CD4-positive, alpha-beta T cell treated with Interferon alpha-2 for 1 hour (primary cell): ENCODE measurements around the gene SMYD3.

Experiments used
- DNase-seq, 2 donors: peaks; one replicate each; pipeline ENCODE4 v3.0.0-alpha.2; 2020 to 2022

The SMYD3 gene

GRCh38 chr1:246515390-246516005, 8.4 kb upstream of the SMYD3 start:
- no peak for DNase-seq

DNA sequence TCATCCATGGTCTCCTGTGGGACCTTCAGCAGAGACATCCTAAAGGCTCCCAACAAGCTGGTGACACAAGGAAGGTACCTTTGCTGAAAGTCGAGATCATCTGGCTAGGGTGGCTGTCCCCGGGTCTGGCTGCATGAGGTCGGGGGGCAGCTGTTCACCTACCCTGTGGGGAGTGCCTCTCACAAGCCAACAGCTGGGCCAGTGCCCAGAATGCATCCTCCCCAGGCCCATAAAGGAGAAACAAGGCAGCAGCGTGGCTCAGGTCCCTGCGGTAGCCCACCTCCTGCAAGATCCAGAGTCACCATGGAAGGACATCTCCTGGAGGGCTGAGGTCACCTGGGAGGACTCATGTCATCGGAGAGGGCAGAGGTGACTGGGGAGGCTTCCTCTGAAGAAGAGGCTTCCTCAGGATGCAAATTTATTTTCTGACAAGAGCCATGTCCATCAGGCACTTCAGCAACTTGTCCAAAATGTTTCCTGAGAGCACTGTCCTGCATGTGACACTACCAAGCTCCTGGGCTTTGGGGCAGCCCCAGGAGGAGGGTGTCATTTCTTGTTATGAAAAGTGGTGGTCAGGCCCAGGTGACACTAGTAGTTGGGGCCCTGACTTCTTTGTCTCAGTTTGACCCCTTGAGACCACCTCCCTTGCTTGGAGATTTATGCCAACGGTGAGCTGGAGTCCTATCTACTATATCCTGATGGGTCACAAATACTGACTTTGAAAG, 6.7 kb upstream of the SMYD3 start:
- DNase-seq = no peak

DNA sequence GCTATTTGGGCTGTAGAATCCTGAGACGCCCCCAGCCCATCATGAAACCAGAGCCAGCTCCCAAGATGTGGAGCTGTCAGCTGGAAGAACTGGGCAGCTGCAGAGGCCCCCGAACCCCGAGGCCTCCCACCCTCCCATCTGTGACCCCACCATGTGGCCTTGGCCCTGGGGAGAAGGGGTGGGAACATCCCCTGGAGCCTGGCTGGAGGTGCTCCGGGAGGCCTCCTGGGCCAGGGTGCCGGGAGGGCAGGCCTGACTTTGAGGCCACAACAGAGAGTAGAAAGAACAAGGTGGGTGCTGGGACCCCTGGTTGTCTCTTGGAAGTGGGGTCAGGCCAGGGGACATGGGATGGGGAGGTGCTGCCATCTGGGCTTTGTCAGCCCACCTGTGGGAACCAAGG, 6.0 kb upstream of the SMYD3 start:
- DNase-seq = no peak

DNA sequence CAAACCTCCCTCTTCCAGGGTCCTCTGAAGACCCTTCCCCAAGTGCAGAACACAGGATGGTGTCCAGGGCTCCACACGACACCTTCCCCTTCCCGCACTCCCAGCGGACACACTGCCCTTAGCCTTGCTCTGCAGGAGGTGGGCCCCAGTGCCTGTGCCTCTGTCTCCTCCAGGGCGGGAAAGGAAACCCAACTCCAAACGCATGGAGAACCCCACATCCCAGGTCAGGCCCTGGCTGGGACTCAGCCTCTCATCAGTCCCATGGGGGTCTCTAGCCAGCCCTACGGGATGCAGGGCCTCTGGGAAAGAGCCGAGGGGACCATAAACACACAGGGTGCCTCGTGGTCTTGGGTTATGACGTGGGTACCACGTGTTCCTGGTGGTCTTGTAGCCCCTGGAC, 5.6 kb upstream of the SMYD3 start:
- no peak for DNase-seq

GRCh38 chr1:246512230-246512629, 5.2 kb upstream of the SMYD3 start:
- no peak for DNase-seq

DNA sequence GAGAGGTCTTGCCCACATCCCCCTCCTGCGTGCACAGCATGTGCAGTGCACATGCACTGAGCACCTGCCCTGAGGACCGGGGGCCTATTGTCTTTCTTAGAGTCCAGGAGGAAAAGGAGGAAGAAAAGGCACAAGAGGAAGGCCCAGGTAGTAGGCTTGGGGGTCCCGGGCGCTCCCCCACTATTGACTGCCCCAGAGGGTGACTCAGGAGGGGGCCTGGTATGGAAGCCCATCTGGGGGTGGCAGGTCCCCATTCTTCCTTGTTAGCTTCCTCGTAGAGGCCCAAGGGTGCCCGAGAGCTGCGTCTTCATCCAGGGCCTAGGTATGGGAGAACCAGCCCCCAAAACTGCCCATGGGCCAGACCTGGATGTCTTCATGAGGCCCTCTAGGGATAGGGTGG, 4.1 kb upstream of the SMYD3 start:
- DNase-seq = no peak

DNA sequence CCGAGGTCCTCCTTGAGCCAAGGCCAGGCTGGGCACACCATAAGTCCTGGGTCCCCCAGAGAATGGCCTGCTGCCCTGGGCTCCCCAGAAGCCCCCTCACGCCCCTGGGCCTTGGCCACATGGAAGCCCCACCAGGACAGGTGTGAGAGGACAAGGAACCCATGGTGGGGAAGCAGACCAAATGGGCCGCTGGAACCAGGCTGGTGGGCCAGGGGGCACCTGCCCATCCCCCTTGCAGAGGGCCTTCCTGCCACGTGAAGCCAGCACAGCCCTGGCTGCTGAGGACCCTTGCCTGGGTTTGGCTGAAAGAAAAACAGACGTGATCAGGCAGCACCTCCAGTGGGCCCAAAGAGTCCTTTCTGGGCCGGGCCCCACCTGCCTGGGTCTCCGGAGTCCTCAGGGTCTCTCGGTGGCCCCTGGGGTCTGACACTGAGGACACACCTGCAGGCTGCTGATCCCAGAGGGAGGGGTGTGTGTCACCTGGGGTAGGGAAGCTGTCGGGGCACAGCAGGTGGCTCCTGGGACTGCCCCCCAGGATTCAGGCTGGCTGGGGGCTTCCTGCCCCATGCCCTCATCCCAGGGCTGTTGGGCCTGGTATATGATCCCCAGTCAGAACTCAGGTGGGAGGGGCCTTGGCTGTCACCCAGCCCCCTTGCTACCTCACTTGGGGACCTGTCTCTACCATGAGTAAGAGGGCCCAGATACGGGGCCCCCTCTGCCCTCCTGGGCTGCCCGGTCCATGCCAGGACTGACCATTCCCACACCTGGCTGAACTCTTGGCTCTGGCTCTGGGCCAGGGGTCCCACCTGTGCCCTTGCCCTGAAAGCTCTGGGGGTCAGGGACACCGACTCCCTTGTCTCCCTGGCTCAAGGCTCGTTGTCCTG, 3.3 kb upstream of the SMYD3 start:
- no peak for DNase-seq

DNA sequence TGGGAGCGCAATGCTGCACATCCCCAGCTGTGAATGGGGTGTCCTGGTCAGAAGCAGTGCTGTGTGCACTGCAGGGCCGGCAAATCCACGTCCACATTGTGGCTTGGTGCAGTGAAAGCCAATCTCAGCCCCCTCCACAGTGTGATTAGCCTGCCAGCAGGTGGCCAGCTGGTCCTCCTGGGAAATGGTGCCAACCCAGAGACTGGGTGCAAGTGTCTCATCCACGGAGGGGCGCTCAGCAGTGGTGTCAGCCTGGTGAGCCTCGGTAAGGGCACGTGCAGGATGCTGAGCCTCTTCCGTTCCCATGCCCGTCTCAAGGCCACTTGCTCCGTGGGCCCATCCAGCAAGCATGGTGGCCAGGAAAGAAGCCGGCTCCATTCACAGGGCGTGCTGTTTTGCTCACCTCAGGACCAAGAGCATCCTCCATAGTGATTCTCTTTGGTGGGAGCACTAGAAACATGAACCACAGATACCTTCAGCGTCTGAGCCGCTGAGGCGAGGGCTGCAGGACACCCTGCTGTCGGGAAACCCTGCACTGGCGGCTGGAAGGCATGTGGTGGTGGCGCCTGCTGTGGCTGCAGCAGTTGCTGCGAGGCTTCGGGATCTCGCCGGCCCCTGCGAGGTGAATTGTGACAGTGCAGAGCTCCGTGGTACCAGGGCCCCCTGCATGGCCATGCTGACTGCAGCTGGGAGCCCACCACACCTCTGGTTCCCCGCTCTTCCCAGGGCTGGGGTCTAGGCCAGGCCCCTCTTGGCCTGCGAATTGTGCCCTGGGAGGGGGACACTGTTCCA, 2.0 kb upstream of the SMYD3 start:
- no peak for DNase-seq

GRCh38 chr1:246506367-246506673, 759 bp downstream of the SMYD3 start:
- DNase-seq = no peak

GRCh38 chr1:246503341-246503740, 3.7 kb downstream of the SMYD3 start:
- DNase-seq = no peak

DNA sequence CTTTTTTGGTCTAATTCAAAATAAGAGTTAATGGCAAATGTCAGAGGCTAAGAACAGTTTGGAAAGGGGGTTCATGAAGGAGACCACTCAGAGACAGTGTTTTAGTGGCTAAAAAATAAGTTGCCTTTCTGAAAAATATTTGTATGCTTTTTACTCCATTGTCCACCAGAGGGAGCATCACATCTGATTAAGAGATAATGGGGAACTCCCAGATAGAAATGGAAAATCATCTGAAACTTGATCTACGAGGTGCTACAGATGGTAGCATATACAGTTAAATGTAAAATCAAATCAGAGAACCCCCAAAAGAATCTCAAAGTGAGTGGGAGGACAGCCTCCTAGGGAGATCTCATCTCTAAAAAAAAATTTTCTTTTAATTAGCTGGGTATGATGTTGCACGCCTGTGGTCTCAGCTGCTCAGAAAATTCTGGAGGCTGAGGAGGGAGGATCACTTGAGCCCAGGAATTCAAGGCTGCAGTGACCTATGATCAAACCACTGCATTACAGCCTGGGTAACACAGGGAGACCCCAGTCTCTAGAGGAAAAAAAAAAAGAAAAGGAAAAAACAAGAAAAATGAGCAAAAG, 9.7 kb downstream of the SMYD3 start:
- peak in 1 of 2 donors; percentile 78 for DNase-seq

DNA sequence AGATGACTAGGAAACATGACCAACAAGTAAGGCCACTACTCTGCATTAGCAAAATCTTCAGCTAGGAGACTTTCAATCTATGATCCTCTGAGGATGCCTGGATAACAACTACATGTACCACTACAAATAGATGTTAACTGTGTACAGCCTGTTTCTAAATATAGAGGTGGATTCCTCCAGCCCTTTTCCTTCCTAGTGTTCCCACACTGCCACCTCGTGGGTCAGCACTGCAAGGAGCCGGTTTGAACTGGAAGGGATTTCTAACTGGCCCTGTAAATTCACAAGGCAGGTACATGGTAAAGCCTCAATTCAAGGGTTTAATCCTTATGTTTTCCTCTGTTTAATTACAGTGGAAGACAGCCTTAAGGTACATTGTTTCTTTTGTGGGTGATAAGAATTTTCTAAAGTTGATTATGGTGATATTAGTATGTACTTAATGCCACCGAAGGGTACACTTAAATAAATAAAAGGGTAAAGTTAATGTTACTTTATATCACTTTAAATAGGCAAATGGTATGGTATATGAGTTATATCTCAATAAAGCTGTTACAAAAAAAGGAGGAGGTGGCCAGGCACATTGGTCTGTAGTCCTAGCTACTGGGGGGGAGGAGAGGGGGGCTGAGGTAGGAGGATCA, 14.4 kb downstream of the SMYD3 start:
- DNase-seq = peak in 1 of 2 donors; percentile 29

- no peak for DNase-seq
These were observed 15.5 kb downstream of the SMYD3 start for GRCh38 chr1:246491551-246492053.

DNA sequence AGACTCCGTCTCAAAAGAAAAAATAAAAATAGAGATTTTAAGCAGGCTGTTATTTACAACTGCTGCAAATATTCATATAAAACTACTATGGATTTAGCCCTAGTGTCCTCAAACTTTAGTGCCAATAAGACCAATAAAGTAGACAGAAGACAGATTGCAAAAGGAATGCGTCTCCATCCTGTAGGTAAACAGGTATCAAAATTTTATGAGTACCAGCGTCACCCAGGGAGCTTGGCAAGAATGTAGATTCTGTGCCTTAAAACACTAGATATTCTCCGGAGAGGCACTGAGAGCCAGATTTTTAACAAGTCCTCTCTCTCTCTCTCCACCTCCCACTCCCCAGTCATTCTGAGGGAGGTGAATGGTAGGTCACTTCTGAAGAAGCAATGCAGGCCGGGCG, 18.4 kb downstream of the SMYD3 start:
- DNase-seq = no peak

- no peak for DNase-seq
These were observed 23.5 kb downstream of the SMYD3 start for GRCh38 chr1:246483569-246483933.

DNA sequence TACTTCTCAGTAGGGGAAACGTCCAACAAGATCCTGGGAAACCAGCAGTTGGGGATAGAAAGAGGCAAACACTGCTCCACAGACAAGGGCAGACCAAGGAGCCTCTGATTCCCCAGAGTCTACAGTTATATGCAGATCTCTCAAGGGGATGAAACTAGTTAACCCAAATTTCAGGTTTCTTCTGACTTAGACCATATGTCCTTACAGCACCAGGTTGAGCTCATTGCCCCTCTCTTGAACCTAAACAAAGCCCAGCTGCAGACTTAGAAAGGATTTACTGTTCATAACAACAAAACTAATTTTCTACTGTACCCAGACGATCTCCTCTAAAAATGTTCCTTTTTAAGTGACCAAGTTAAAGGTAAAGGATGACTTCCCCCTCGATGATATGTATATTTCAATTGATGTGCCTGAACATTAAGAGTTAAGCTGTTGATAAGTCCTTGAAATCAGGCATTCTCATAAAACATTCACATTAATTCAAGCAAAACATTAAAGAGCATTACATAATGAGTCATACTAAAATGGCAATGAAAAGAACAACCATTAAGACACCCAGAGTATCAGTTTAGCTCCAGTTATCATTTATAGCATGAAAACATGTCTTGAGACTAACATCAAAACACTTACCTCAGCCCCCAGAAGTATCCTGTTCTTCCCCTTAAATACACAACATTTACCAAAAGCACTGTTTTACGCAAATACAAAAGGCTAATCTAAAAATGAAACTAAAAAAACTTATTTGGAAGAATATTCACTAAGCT, 24.1 kb downstream of the SMYD3 start:
- DNase-seq = no peak

DNA sequence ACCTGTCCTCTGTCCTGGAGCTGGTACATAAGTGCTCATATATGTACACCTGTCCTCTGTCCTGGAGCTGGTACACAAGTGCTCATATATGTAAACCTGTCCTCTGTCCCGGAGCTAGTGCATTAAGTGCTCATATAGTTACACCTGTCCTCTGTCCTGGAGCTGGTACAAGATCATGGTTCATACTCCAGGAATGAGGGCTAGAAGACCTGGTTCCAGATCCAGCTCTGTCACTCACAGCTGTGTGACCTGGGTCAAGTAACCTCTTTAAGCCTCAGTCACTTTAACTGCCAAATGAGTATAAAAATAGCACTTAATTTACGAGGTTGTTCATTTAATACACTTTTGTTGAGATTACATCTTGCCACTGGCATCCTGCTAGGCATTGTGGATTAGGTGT, 28.0 kb downstream of the SMYD3 start:
- DNase-seq = no peak

- no peak for DNase-seq
These were observed 29.4 kb downstream of the SMYD3 start for GRCh38 chr1:246477634-246478033.

- no peak for DNase-seq
These were observed 30.3 kb downstream of the SMYD3 start for GRCh38 chr1:246476771-246477170.

GRCh38 chr1:246471688-246472087, 35.4 kb downstream of the SMYD3 start:
- no peak for DNase-seq

DNA sequence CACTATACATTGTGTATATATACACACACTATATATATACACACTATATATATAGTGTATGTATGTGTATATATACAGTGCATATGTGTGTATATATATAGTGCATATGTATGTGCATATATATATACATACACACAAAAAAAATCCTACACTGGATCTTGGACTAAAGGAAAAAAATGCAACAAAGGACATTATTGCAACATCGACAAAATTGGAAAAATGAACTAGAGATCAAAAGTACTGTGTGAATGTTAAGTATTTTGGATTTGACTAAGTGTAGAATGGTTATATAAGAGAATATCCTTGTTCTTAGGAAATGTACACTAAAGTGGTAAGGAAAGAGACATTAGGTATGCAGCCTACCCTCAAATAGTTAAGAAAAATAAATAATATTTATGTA, 36.5 kb downstream of the SMYD3 start:
- DNase-seq = no peak
